Endothelial cell of umbilical vein (primary cell): ENCODE measurements around the gene NRBP1. TPM values are rescaled to one million over a fixed set of nuclear protein-coding genes. Genes with fewer than 3 reads are reported as not detected.

ENCODE experiments used
- BruUV-seq: library from RNA; stranded (reverse); fragments of 400-500 nt; replicated peaks from 2 replicates; lab custom pipeline; 2021; lab: Mats Ljungman, UMichigan
- CTCF ChIA-PET: fragments of 300-600, 350-600 bp; sonication (Branson Sonifier 250); formaldehyde crosslinking; loops from one replicate; lab custom pipeline; 2021; ENCODE audit warnings: antibody characterized with exemption, inconsistent platforms; lab: Charles Lee
- POLR2A ChIA-PET: fragments of 300-600, 350-600 bp; sonication (Branson Sonifier 250); formaldehyde crosslinking; loops from one replicate; lab custom pipeline; 2021; ENCODE audit warnings: antibody characterized with exemption, inconsistent platforms; lab: Charles Lee
- DNase-seq: peaks from one replicate; pipeline ENCODE4 v3.0.0-alpha.2; 2011; ENCODE audit warnings: low read depth, low spot score
- FAIRE-seq: peaks from 2 replicates; lab custom pipeline; 2011; peaks lifted over from hg19 to GRCh38; lab: Jason Lieb, UNC
- H2AFZ ChIP-seq: 2 replicates; pipeline ENCODE4 v1.6.0; 2012; ENCODE audit warnings: low read depth, low read length, control low read depth, inconsistent platforms
- H3K27ac ChIP-seq: 2 replicates; pipeline ENCODE4 v1.5.1; 2011; ENCODE audit warnings: low read depth, mild to moderate bottlenecking, control low read depth, low read length, moderate library complexity; ENCODE audit not compliant: insufficient read depth
- H3K27me3 ChIP-seq, 2 experiments: 2 replicates each; pipeline versions ENCODE4 v1.6.0 to v1.6.1; 2011; ENCODE audit warnings: low read length in 2 of 2, mixed read lengths in 1 of 2; ENCODE audit not compliant: control insufficient read depth in 2 of 2, insufficient read depth in 2 of 2
- H3K36me3 ChIP-seq, 2 experiments: 2 replicates in 1 of 2; 3 replicates in 1 of 2; pipeline ENCODE4 v1.5.1; 2011; ENCODE audit warnings: low read length in 2 of 2, mild to moderate bottlenecking in 1 of 2, moderate library complexity in 1 of 2; ENCODE audit not compliant: control insufficient read depth in 2 of 2, insufficient read depth in 2 of 2; ENCODE audit errors: extremely low read depth in 1 of 2
- H3K4me1 ChIP-seq: 3 replicates; pipeline ENCODE4 v1.5.1; 2011; ENCODE audit warnings: mild to moderate bottlenecking, low read length; ENCODE audit not compliant: control insufficient read depth, insufficient read depth; ENCODE audit errors: extremely low read depth
- H3K4me2 ChIP-seq: 2 replicates; pipeline ENCODE4 v1.6.1; 2011; ENCODE audit warnings: low read length, control low read depth, mixed read lengths; ENCODE audit not compliant: insufficient read depth
- H3K4me3 ChIP-seq, 3 experiments: fragments of 200-600 bp in 1 of 3; sonication (generic), shearing (Covaris generic) in 1 of 3; replicated peaks in 1 of 3; 2 replicates each; pipeline ENCODE4 v1.5.1; 2011 to 2016; ENCODE audit warnings: control low read depth in 3 of 3, low read length in 3 of 3, mild to moderate bottlenecking in 2 of 3, inconsistent platforms in 1 of 3, low read depth in 1 of 3, moderate library complexity in 1 of 3; ENCODE audit not compliant: insufficient read depth in 1 of 3
- H3K79me2 ChIP-seq: 2 replicates; pipeline ENCODE4 v1.6.0; 2012; ENCODE audit warnings: low read length, inconsistent platforms; ENCODE audit not compliant: control insufficient read depth, insufficient read depth
- H3K9ac ChIP-seq: replicated peaks from 2 replicates; pipeline ENCODE3; 2011; ENCODE audit warnings: low read length, control low read depth; ENCODE audit not compliant: insufficient read depth; ENCODE audit errors: extremely low read depth
- H3K9me1 ChIP-seq: replicated peaks from 3 replicates; pipeline ENCODE4 v1.6.0; 2011; ENCODE audit warnings: mild to moderate bottlenecking, low read length; ENCODE audit not compliant: control insufficient read depth, insufficient read depth; ENCODE audit errors: extremely low read depth
- H3K9me3 ChIP-seq: replicated peaks from 2 replicates; pipeline ENCODE4 v1.5.1; 2012; ENCODE audit warnings: low read length, inconsistent platforms; ENCODE audit not compliant: control insufficient read depth, insufficient read depth
- H4K20me1 ChIP-seq: replicated peaks from 2 replicates; pipeline ENCODE3; 2011; ENCODE audit warnings: mild to moderate bottlenecking, low read length; ENCODE audit not compliant: control insufficient read depth, insufficient read depth; ENCODE audit errors: extremely low read depth
- CTCF ChIP-seq, 2 donors: IDR thresholded peaks; 1 replicate in 1 of 2; 2 replicates in 1 of 2; pipeline ENCODE4 v1.5.1; 2011; ENCODE audit warnings: low read length in 2 of 2, mild to moderate bottlenecking in 2 of 2, moderate library complexity in 2 of 2, control low read depth in 1 of 2, inconsistent platforms in 1 of 2, low read depth in 1 of 2; ENCODE audit not compliant: insufficient read depth in 1 of 2; ENCODE audit errors: extremely low read depth in 1 of 2
- EZH2 ChIP-seq: IDR thresholded peaks from 2 replicates; pipeline ENCODE4 v1.6.1; 2012; ENCODE audit warnings: borderline replicate concordance, low read depth, mild to moderate bottlenecking, moderate library complexity, low read length, inconsistent platforms; ENCODE audit not compliant: severe bottlenecking
- FOS ChIP-seq: IDR thresholded peaks from 2 replicates; pipeline ENCODE4 v1.6.1; 2011; ENCODE audit warnings: mild to moderate bottlenecking, low read length, moderate library complexity, borderline replicate concordance; ENCODE audit not compliant: insufficient read depth
- GATA2 ChIP-seq: IDR thresholded peaks from 2 replicates; pipeline ENCODE4 v1.7.0; 2011; ENCODE audit warnings: low read depth, mild to moderate bottlenecking, moderate library complexity, mixed read lengths, low read length; ENCODE audit not compliant: insufficient read length, insufficient read depth
- JUN ChIP-seq: IDR thresholded peaks from 2 replicates; pipeline ENCODE4 v1.6.1; 2011; ENCODE audit warnings: borderline replicate concordance, low read depth; ENCODE audit not compliant: insufficient read length, insufficient read depth
- MYC ChIP-seq: IDR thresholded peaks from one replicate; pipeline ENCODE4 v1.6.1; 2011; ENCODE audit warnings: mild to moderate bottlenecking, low read depth, low read length
- POLR2A ChIP-seq: IDR thresholded peaks from 2 replicates; pipeline ENCODE4 v1.6.1; 2012; ENCODE audit warnings: low read depth, mild to moderate bottlenecking, control low read depth, low read length
- POLR2AphosphoS5 ChIP-seq: IDR thresholded peaks from 2 replicates; pipeline ENCODE4 v1.6.1; 2012; ENCODE audit warnings: low read depth, mild to moderate bottlenecking, control low read depth, low read length, moderate library complexity; ENCODE audit not compliant: insufficient read depth
- dilution Hi-C: fragments of 300-500 bp; cut with MboI; formaldehyde crosslinking; loops from one replicate; pipeline ENCODE4 v1.15.0; 2019; ENCODE audit warnings: low sequenced_read_pairs; ENCODE audit not compliant: extremely low pct_ligation_motif_present
- intact Hi-C: fragments of 100-400 bp; cut with micrococcal nuclease; formaldehyde crosslinking; loops from one replicate; pipeline ENCODE4 v1.10.0; 2022
- polyA plus RNA-seq, 4 experiments: library from polyadenylated mRNA; depleted of rRNA in 3 of 4; stranded (reverse) in 3 of 4; unstranded in 1 of 4; fragments of >200 nt; gene quantifications; 2 replicates each; pipeline versions ENCODE4 v1.2.1 to v1.2.3, GENCODE V29; 2011 to 2012; ENCODE audit warnings: missing spikeins in 1 of 4
- total RNA-seq: library from RNA; stranded (reverse); gene quantifications from 2 replicates; pipeline ENCODE4 v1.2.3, GENCODE V29; 2021
- TF ChIP-seq, protein P1 (sequence below): IDR thresholded peaks from 2 replicates; pipeline ENCODE4 v1.6.1; 2011; ENCODE audit not compliant: insufficient read depth, insufficient read length

Gene NRBP1
- total and polyA plus RNA-seq, 2 donors (not counting 3 experiments of a cell fraction or from before 2014, with no cell fraction given), result 130 to 169 TPM

DNA sequence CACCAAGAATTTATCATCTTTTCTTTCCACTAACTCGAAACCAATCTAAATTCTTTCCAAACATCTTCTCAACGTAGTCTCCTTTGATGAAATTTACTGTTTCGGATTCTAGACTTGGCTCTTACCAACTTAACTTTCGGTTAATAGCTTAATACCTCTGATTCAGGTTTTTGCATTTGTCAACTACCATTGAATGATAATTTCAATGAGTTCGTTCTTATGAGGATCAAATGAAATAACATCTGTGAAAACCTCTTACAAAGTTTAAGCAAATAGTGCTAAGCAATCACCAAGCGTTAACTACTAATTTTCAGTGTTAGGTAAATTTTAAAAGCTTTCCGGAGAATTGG, 593 bp upstream of the NRBP1 start:
- Histone ChIP-seq H3K4me2 (peak overlapping the region; percentile 98), H4K20me1 (no peaks in the 10 kb centered on the region), H3K27me3 (no peaks in the 10 kb centered on the region), H3K9ac (peak overlapping the region; percentile 97), H3K79me2 (peaks cover 34% of the 10 kb centered on the region), H3K9me3 (no peaks in the 10 kb centered on the region), H3K4me3 (peak overlapping the region; percentile 68 to 93 (median 86)), H3K9me1 (no peaks in the 10 kb centered on the region), H2AFZ (peak overlapping the region; percentile 99), H3K4me1 (peaks cover 26% of the 10 kb centered on the region), H3K27ac (peak overlapping the region; percentile 86), H3K36me3 (no peaks in the 10 kb centered on the region)
- ChIA-PET CTCF (interaction anchor here (2.2 to 4.9 kb wide), 3 partner anchors 14 to 255 kb away, joined by 8 to 75 read pairs (median 12); partner anchors contain the start of gene PPM1G), POLR2A (interaction anchor here (2.6 kb wide), 1 partner anchor 19 kb away, joined by 18 read pairs; the partner anchor contains the start of gene PPM1G)
- TF ChIP-seq EZH2, result no peak
- no peak for TF ChIP-seq GATA2
- TF ChIP-seq, protein P1, sequence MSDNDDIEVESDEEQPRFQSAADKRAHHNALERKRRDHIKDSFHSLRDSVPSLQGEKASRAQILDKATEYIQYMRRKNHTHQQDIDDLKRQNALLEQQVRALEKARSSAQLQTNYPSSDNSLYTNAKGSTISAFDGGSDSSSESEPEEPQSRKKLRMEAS, result no peak
- TF ChIP-seq MYC, result no peak
- TF ChIP-seq POLR2AphosphoS5, result no peak
- TF ChIP-seq FOS, result no peak
- TF ChIP-seq POLR2A, result no peak
- TF ChIP-seq CTCF (IDR thresholded peaks at IDR 0.05; ENCODE audit: extremely low read depth in 1 of 2, insufficient read depth in 1 of 2, low read depth in 1 of 2, low read length in 2 of 2), result no peak
- TF ChIP-seq JUN, result no peak
- DNase-seq (no peak), FAIRE-seq (peak; percentile 57)
- intact Hi-C loops, result loop anchor here (1.0 to 5.0 kb wide), 6 partner anchors 19 to 200 kb away; partner anchors contain the start of genes GTF3C2, IFT172, PPM1G and ZNF512
- BruUV-seq, result TSS peak; percentile 71
- dilution Hi-C loops, result no loop called here
